ENCODE data around the gene TUBGCP3.

GRCh38 chr13:112567161-112567862 is 20.6 kb downstream of the TUBGCP3 start:
- TF ChIP-seq CTCF (IDR thresholded peaks at IDR 0.05; ENCODE audit: low read depth, low read length, missing input control): no peak
- no peak for TF ChIP-seq TAF1 (conservative IDR thresholded peaks at IDR 0.05)
